Measurements from ENCODE around the gene DHX29. TPM values are rescaled to one million over a fixed set of nuclear protein-coding genes. Genes with fewer than 3 reads are reported as not detected.

Gene DHX29
- total and polyA plus RNA-seq, 4 donors, result 8.0 to 35.3 (median 19.1) TPM

- TF ChIP-seq CTCF (IDR thresholded peaks at IDR 0.05; ENCODE audit: control extremely low read depth, extremely low read depth), result no peak
- no peak for ATAC-seq (ENCODE audit: insufficient read depth, low FRiP score)
- Histone ChIP-seq H3K9me3 (ENCODE audit: control insufficient read depth in 4 of 4, insufficient read depth in 3 of 4, low read length in 3 of 4) (peaks cover 0 to 5% (median 0%) of the 10 kb centered on the region in 4 donors), H3K4me3 (no peak overlapping the region), H3K27me3 (ENCODE audit: control insufficient read depth in 3 of 3, insufficient read depth in 3 of 3, low read length in 2 of 3) (no peaks in the 10 kb centered on the region), H3K4me1 (ENCODE audit: control insufficient read depth in 5 of 5, insufficient read depth in 5 of 5, low read length in 5 of 5) (no peaks in the 10 kb centered on the region), H3K27ac (ENCODE audit: low read depth in 1 of 2, low read length in 1 of 2) (no peak overlapping the region), H3K9ac (ENCODE audit: insufficient read depth in 1 of 2, low read length in 2 of 2) (no peak overlapping the region), H3K36me3 (ENCODE audit: control insufficient read depth in 4 of 4, insufficient read depth in 4 of 4, low read length in 4 of 4) (peaks cover 10 to 38% (median 21%) of the 10 kb centered on the region in 4 donors)
- WGBS, 2 donors, result 85 to 87% methylated on average over 1 of the region's 1 CpG
- DNase-seq, result no peak
These were observed 36.1 kb upstream of the DHX29 start for GRCh38 chr5:55343609-55344008.

GRCh38 chr5:55343107-55343506 lies 35.6 kb upstream of the DHX29 start:
- DNase-seq (no peak), ATAC-seq (ENCODE audit: insufficient read depth, low FRiP score) (no peak)
- H3K4me1 ChIP-seq (ENCODE audit: control insufficient read depth in 5 of 5, insufficient read depth in 5 of 5, low read length in 5 of 5), result no peaks in the 10 kb centered on the region
- peaks cover 0 to 5% (median 0%) of the 10 kb centered on the region in 4 donors for H3K9me3 ChIP-seq (ENCODE audit: control insufficient read depth in 4 of 4, insufficient read depth in 3 of 4, low read length in 3 of 4)
- TF ChIP-seq CTCF (IDR thresholded peaks at IDR 0.05; ENCODE audit: control extremely low read depth, extremely low read depth), result no peak
- H3K36me3 ChIP-seq (ENCODE audit: control insufficient read depth in 4 of 4, insufficient read depth in 4 of 4, low read length in 4 of 4), result peaks cover 8 to 34% (median 20%) of the 10 kb centered on the region in 4 donors
- H3K4me3 ChIP-seq, result no peak overlapping the region
- WGBS, 2 donors, result 87 to 93% methylated on average over 4 of the region's 4 CpGs
- H3K27ac ChIP-seq (ENCODE audit: low read depth in 1 of 2, low read length in 1 of 2), result no peak overlapping the region
- H3K9ac ChIP-seq (ENCODE audit: insufficient read depth in 1 of 2, low read length in 2 of 2), result no peak overlapping the region
- no peaks in the 10 kb centered on the region for H3K27me3 ChIP-seq (ENCODE audit: control insufficient read depth in 3 of 3, insufficient read depth in 3 of 3, low read length in 2 of 3)

- no peak overlapping the region for H3K27ac ChIP-seq (ENCODE audit: low read depth in 1 of 2, low read length in 1 of 2)
- H3K9me3 ChIP-seq (ENCODE audit: control insufficient read depth in 4 of 4, insufficient read depth in 3 of 4, low read length in 3 of 4), result no peaks in the 10 kb centered on the region
- peaks cover 2 to 16% (median 5%) of the 10 kb centered on the region in 4 donors for H3K36me3 ChIP-seq (ENCODE audit: control insufficient read depth in 4 of 4, insufficient read depth in 4 of 4, low read length in 4 of 4)
- ATAC-seq (ENCODE audit: insufficient read depth, low FRiP score) (no peak), DNase-seq (no peak)
- H3K4me3 ChIP-seq, result no peak overlapping the region
- 88 to 93% methylated on average over 5 of the region's 5 CpGs for WGBS, 2 donors
- H3K9ac ChIP-seq (ENCODE audit: insufficient read depth in 1 of 2, low read length in 2 of 2), result no peak overlapping the region
- no peaks in the 10 kb centered on the region for H3K27me3 ChIP-seq (ENCODE audit: control insufficient read depth in 3 of 3, insufficient read depth in 3 of 3, low read length in 2 of 3)
- H3K4me1 ChIP-seq (ENCODE audit: control insufficient read depth in 5 of 5, insufficient read depth in 5 of 5, low read length in 5 of 5), result no peaks in the 10 kb centered on the region
- TF ChIP-seq CTCF (IDR thresholded peaks at IDR 0.05; ENCODE audit: control extremely low read depth, extremely low read depth), result no peak
These were observed 31.3 kb upstream of the DHX29 start for GRCh38 chr5:55338810-55339243.

GRCh38 chr5:55338092-55338613 lies 30.7 kb upstream of the DHX29 start:
- Histone ChIP-seq H3K9me3 (ENCODE audit: control insufficient read depth in 4 of 4, insufficient read depth in 3 of 4, low read length in 3 of 4) (no peaks in the 10 kb centered on the region), H3K36me3 (ENCODE audit: control insufficient read depth in 4 of 4, insufficient read depth in 4 of 4, low read length in 4 of 4) (peaks cover 2 to 20% (median 8%) of the 10 kb centered on the region in 4 donors), H3K27me3 (ENCODE audit: control insufficient read depth in 3 of 3, insufficient read depth in 3 of 3, low read length in 2 of 3) (no peaks in the 10 kb centered on the region), H3K4me1 (ENCODE audit: control insufficient read depth in 5 of 5, insufficient read depth in 5 of 5, low read length in 5 of 5) (no peaks in the 10 kb centered on the region), H3K4me3 (no peak overlapping the region), H3K27ac (ENCODE audit: low read depth in 1 of 2, low read length in 1 of 2) (no peak overlapping the region), H3K9ac (ENCODE audit: insufficient read depth in 1 of 2, low read length in 2 of 2) (no peak overlapping the region)
- DNase-seq (no peak), ATAC-seq (ENCODE audit: insufficient read depth, low FRiP score) (no peak)
- 70 to 73% methylated on average over 2 of the region's 2 CpGs for WGBS, 2 donors
- no peak for TF ChIP-seq CTCF (IDR thresholded peaks at IDR 0.05; ENCODE audit: control extremely low read depth, extremely low read depth)

Measured in lung (tissue), 12 donors.